GM12878 (cell line): ENCODE results near the gene HIVEP3.

Experiments used
- ATF2 ChIP-seq: IDR thresholded peaks from 2 replicates; pipeline ENCODE4 v1.6.1; 2012; ENCODE audit warnings: low read length, inconsistent platforms
- CEBPZ ChIP-seq: fragments of 150-350 bp; IDR thresholded peaks from 2 replicates; pipeline ENCODE4 v1.6.1; 2016; ENCODE audit warnings: low read depth, low read length
- CTCF ChIP-seq, 3 experiments: IDR thresholded peaks in 2 of 3; conservative IDR thresholded peaks in 1 of 3; 2 replicates each; pipeline ENCODE4 v1.5.1; 2011; ENCODE audit warnings: low read depth in 3 of 3, low read length in 3 of 3, mild to moderate bottlenecking in 3 of 3, control low read depth in 2 of 3, moderate library complexity in 2 of 3, inconsistent platforms in 1 of 3, mixed read lengths in 1 of 3; ENCODE audit not compliant: control insufficient read depth in 2 of 3, insufficient read depth in 1 of 3; ENCODE audit errors: extremely low read depth in 1 of 3
- E2F8 ChIP-seq: fragments of 450-650 bp; IDR thresholded peaks from 2 replicates; pipeline ENCODE4 v1.6.1; 2018; ENCODE audit warnings: mild to moderate bottlenecking, low read depth, moderate library complexity; ENCODE audit not compliant: partially characterized antibody
- MYC ChIP-seq: IDR thresholded peaks from 2 replicates; pipeline ENCODE4 v1.6.1; 2011; ENCODE audit warnings: mild to moderate bottlenecking, low read length, moderate library complexity, inconsistent platforms; ENCODE audit not compliant: insufficient read depth, insufficient replicate concordance, insufficient read length, severe bottlenecking
- NFXL1 ChIP-seq: fragments of 450-650 bp; IDR thresholded peaks from 2 replicates; pipeline ENCODE4 v1.6.1; 2017; ENCODE audit warnings: antibody characterized with exemption, mild to moderate bottlenecking, borderline replicate concordance
- POLR2A ChIP-seq: IDR thresholded peaks from 2 replicates; pipeline ENCODE4 v1.6.1; 2011; ENCODE audit warnings: low read depth, mild to moderate bottlenecking, low read length
- RELA ChIP-seq: fragments of 450-650 bp; IDR thresholded peaks from 2 replicates; pipeline ENCODE4 v1.8.0; 2014; ENCODE audit warnings: borderline replicate concordance; ENCODE audit not compliant: partially characterized antibody
- SP1 ChIP-seq: IDR thresholded peaks from one replicate; pipeline ENCODE4 v1.6.1; 2011; ENCODE audit warnings: low read depth, low read length
- YY1 ChIP-seq: IDR thresholded peaks from 2 replicates; pipeline ENCODE4 v1.6.1; 2011; ENCODE audit warnings: low read depth, mild to moderate bottlenecking, low read length
- ZNF384 ChIP-seq: IDR thresholded peaks from 2 replicates; pipeline ENCODE4 v1.6.1; 2012; ENCODE audit warnings: low read depth, mild to moderate bottlenecking, low read length, improper control_type of control experiment, borderline replicate concordance
- TF ChIP-seq, protein P1 (sequence below): fragments of 450-650 bp; IDR thresholded peaks from 2 replicates; pipeline ENCODE4 v1.6.1; 2017; ENCODE audit warnings: mild to moderate bottlenecking
- TF ChIP-seq, protein P2 (sequence below): IDR thresholded peaks from 2 replicates; pipeline ENCODE4 v1.6.1; 2012; ENCODE audit warnings: low read depth, low read length, improper control_type of control experiment
- TF ChIP-seq, protein P3 (sequence below): fragments of 450-650 bp; IDR thresholded peaks from 2 replicates; pipeline ENCODE4 v1.6.1; 2017; ENCODE audit warnings: antibody characterized with exemption, mild to moderate bottlenecking, moderate library complexity

DNA sequence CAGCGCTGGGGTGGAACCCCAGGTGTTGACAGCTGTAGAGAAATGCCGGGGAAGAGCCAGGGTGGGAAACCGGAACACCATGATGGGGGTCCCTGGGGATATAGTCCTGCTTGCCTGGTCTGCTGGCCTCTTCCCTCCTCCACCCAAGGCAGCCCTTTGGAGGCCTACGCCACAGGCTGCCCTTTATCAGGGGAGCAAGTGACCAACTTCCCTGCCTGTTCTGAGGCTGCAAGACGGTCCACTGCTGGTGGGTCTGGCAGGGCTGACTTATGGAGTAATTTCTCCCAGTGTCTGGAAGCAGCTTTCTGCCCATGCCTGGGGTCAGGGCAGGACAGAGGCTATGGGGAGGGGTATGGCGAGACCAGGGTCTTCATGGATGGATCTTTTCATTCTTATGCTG is 383.4 kb downstream of the HIVEP3 start:
- TF ChIP-seq POLR2A (no peak), E2F8 (no peak), RELA (no peak), YY1 (no peak), CTCF (IDR thresholded peaks at IDR 0.05 in 2 of 3, conservative IDR thresholded peaks at IDR 0.05 in 1 of 3; ENCODE audit: control insufficient read depth in 2 of 3, extremely low read depth in 1 of 3, insufficient read depth in 1 of 3, low read depth in 3 of 3, low read length in 3 of 3) (no peak), CEBPZ (no peak), ATF2 (no peak), NFXL1 (no peak), ZNF384 (no peak), SP1 (no peak), MYC (no peak)
- TF ChIP-seq, protein P1, sequence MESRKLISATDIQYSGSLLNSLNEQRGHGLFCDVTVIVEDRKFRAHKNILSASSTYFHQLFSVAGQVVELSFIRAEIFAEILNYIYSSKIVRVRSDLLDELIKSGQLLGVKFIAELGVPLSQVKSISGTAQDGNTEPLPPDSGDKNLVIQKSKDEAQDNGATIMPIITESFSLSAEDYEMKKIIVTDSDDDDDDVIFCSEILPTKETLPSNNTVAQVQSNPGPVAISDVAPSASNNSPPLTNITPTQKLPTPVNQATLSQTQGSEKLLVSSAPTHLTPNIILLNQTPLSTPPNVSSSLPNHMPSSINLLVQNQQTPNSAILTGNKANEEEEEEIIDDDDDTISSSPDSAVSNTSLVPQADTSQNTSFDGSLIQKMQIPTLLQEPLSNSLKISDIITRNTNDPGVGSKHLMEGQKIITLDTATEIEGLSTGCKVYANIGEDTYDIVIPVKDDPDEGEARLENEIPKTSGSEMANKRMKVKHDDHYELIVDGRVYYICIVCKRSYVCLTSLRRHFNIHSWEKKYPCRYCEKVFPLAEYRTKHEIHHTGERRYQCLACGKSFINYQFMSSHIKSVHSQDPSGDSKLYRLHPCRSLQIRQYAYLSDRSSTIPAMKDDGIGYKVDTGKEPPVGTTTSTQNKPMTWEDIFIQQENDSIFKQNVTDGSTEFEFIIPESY: no peak
- TF ChIP-seq, protein P2, sequence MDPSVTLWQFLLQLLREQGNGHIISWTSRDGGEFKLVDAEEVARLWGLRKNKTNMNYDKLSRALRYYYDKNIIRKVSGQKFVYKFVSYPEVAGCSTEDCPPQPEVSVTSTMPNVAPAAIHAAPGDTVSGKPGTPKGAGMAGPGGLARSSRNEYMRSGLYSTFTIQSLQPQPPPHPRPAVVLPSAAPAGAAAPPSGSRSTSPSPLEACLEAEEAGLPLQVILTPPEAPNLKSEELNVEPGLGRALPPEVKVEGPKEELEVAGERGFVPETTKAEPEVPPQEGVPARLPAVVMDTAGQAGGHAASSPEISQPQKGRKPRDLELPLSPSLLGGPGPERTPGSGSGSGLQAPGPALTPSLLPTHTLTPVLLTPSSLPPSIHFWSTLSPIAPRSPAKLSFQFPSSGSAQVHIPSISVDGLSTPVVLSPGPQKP: no peak
- TF ChIP-seq, protein P3, sequence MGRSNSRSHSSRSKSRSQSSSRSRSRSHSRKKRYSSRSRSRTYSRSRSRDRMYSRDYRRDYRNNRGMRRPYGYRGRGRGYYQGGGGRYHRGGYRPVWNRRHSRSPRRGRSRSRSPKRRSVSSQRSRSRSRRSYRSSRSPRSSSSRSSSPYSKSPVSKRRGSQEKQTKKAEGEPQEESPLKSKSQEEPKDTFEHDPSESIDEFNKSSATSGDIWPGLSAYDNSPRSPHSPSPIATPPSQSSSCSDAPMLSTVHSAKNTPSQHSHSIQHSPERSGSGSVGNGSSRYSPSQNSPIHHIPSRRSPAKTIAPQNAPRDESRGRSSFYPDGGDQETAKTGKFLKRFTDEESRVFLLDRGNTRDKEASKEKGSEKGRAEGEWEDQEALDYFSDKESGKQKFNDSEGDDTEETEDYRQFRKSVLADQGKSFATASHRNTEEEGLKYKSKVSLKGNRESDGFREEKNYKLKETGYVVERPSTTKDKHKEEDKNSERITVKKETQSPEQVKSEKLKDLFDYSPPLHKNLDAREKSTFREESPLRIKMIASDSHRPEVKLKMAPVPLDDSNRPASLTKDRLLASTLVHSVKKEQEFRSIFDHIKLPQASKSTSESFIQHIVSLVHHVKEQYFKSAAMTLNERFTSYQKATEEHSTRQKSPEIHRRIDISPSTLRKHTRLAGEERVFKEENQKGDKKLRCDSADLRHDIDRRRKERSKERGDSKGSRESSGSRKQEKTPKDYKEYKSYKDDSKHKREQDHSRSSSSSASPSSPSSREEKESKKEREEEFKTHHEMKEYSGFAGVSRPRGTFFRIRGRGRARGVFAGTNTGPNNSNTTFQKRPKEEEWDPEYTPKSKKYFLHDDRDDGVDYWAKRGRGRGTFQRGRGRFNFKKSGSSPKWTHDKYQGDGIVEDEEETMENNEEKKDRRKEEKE: no peak
